HepG2 (cell line): ENCODE measurements around the gene SESN3.

Experiments
- ESRRA ChIP-seq: sonication (generic); formaldehyde crosslinking; IDR thresholded peaks from 2 replicates; pipeline ENCODE4 v1.5.1; 2020; ENCODE audit warnings: mild to moderate bottlenecking, low read depth, missing genetic modification reagents
- POLR2A ChIP-seq, 2 experiments: IDR thresholded peaks; 2 replicates each; pipeline ENCODE4 v1.6.1; 2011; ENCODE audit warnings: low read depth in 2 of 2, low read length in 2 of 2, mild to moderate bottlenecking in 1 of 2, moderate library complexity in 1 of 2; ENCODE audit not compliant: insufficient read depth in 1 of 2
- RBM39 ChIP-seq: fragments of 200-400 bp; formaldehyde crosslinking; IDR thresholded peaks from one replicate; pipeline ENCODE4 v1.6.1; 2018; ENCODE audit warnings: antibody characterized with exemption, mild to moderate bottlenecking, low read depth, low read length; ENCODE audit not compliant: poor library complexity, severe bottlenecking
- ZNF232 ChIP-seq: sonication (generic); formaldehyde crosslinking; IDR thresholded peaks from 2 replicates; pipeline ENCODE4 v1.4.0; 2020; ENCODE audit warnings: missing genetic modification reagents, borderline replicate concordance

DNA sequence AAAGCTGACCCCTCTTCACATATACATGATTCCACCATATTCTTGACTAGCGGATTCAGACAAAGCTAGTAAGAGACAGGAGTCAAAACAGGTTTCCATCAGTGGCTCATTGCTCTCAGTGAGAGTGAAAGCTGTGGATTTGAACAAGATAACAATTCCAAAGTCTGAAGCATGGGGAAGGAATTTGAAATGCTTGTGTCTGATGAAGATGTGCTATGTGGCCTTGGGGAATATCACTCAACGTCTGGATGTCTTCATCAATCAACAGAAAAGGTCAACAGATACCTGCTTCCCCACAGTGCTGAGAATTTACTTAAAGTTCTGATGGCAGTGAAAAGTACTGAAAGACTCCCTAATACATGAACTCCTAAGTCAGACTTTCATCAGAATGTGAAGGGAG, 46.9 kb upstream of the SESN3 start:
- TF ChIP-seq ESRRA (CRISPR knock-in tag) (no peak), ZNF232 (CRISPR knock-in tag) (no peak), RBM39 (no peak), POLR2A (IDR thresholded peaks at IDR 0.05; ENCODE audit: insufficient read depth in 1 of 2, low read depth in 2 of 2, low read length in 2 of 2) (no peak)
